Mesenchymal stem cell (in vitro differentiated cells and primary cell): Measurements from ENCODE around the gene TMSB4X.

Experiments
- DNase-seq: peaks from one replicate; pipeline ENCODE4 v3.0.0-alpha.2; 2013
- H2AFZ ChIP-seq: one replicate; pipeline ENCODE4 v1.6.1; 2013; ENCODE audit warnings: low read depth, mild to moderate bottlenecking, control low read depth, inconsistent platforms, low read length, moderate library complexity
- H2AK5ac ChIP-seq: 2 replicates; pipeline ENCODE4 v1.6.1; 2013; ENCODE audit warnings: low read length, moderate library complexity, mild to moderate bottlenecking, inconsistent platforms; ENCODE audit not compliant: severe bottlenecking
- H2BK120ac ChIP-seq: one replicate; pipeline ENCODE4 v1.6.1; 2013; ENCODE audit warnings: low read depth, mild to moderate bottlenecking, inconsistent platforms, low read length, moderate library complexity
- H2BK12ac ChIP-seq, 2 experiments: one replicate each; pipeline ENCODE4 v1.6.1; 2013; ENCODE audit warnings: inconsistent platforms in 2 of 2, low read length in 2 of 2, mild to moderate bottlenecking in 2 of 2, moderate library complexity in 2 of 2, control low read depth in 1 of 2
- H2BK15ac ChIP-seq: one replicate; pipeline ENCODE4 v1.6.1; 2013; ENCODE audit warnings: mild to moderate bottlenecking, low read depth, inconsistent platforms; ENCODE audit not compliant: poor library complexity, severe bottlenecking
- H2BK5ac ChIP-seq: 2 replicates; pipeline ENCODE4 v1.6.1; 2013; ENCODE audit warnings: low read depth, mild to moderate bottlenecking, low read length, control low read depth, inconsistent platforms; ENCODE audit not compliant: poor library complexity, severe bottlenecking
- H3K14ac ChIP-seq, 2 experiments: one replicate each; pipeline ENCODE4 v1.6.1; 2013; ENCODE audit warnings: inconsistent platforms in 2 of 2, low read length in 2 of 2, control low read depth in 1 of 2, mild to moderate bottlenecking in 1 of 2, moderate library complexity in 1 of 2
- H3K18ac ChIP-seq, 2 experiments: one replicate each; pipeline ENCODE4 v1.6.1; 2013; ENCODE audit warnings: inconsistent platforms in 2 of 2, low read length in 2 of 2, control low read depth in 1 of 2, low read depth in 1 of 2, mild to moderate bottlenecking in 1 of 2
- H3K23ac ChIP-seq, 2 experiments: one replicate each; pipeline ENCODE4 v1.6.1; 2013; ENCODE audit warnings: inconsistent platforms in 2 of 2, low read length in 2 of 2, mild to moderate bottlenecking in 2 of 2, moderate library complexity in 2 of 2, control low read depth in 1 of 2
- H3K27ac ChIP-seq: 2 replicates; pipeline ENCODE4 v1.5.1; 2013; ENCODE audit warnings: mild to moderate bottlenecking, moderate library complexity, low read length, control low read depth, inconsistent platforms; ENCODE audit not compliant: poor library complexity, severe bottlenecking
- H3K27me3 ChIP-seq, 2 experiments: 2 replicates each; pipeline versions ENCODE4 v1.6.1 to v1.7.0; 2013; ENCODE audit warnings: low read length in 2 of 2, mild to moderate bottlenecking in 2 of 2, moderate library complexity in 2 of 2, control low read depth in 1 of 2, inconsistent platforms in 1 of 2; ENCODE audit not compliant: control insufficient read depth in 1 of 2, insufficient read depth in 1 of 2
- H3K36me3 ChIP-seq, 2 experiments: 2 replicates each; pipeline versions ENCODE4 v1.6.1 to v1.7.0; 2013; ENCODE audit warnings: low read length in 2 of 2, control low read depth in 1 of 2, inconsistent platforms in 1 of 2, low read depth in 1 of 2, mild to moderate bottlenecking in 1 of 2; ENCODE audit not compliant: insufficient read depth in 2 of 2, control insufficient read depth in 1 of 2
- H3K4ac ChIP-seq, 2 experiments: one replicate each; pipeline ENCODE4 v1.6.1; 2013; ENCODE audit warnings: inconsistent platforms in 2 of 2, low read length in 2 of 2, mild to moderate bottlenecking in 2 of 2, moderate library complexity in 2 of 2, control low read depth in 1 of 2, low read depth in 1 of 2
- H3K4me1 ChIP-seq: 2 replicates; pipeline ENCODE4 v1.6.1; 2013; ENCODE audit warnings: low read depth, low read length, control low read depth; ENCODE audit not compliant: control insufficient read depth, insufficient read depth
- H3K4me2 ChIP-seq: 2 replicates; pipeline ENCODE4 v1.6.1; 2013; ENCODE audit warnings: low read length, mild to moderate bottlenecking, inconsistent platforms; ENCODE audit not compliant: poor library complexity, severe bottlenecking
- H3K4me3 ChIP-seq, 2 experiments: 2 replicates each; pipeline versions ENCODE4 v1.5.1 to v1.7.0; 2013; ENCODE audit warnings: low read length in 2 of 2, mild to moderate bottlenecking in 2 of 2, control low read depth in 1 of 2, low read depth in 1 of 2; ENCODE audit not compliant: insufficient read depth in 1 of 2
- H3K79me1 ChIP-seq: replicated peaks from 2 replicates; pipeline ENCODE4 v1.6.1; 2013; ENCODE audit warnings: mild to moderate bottlenecking, control low read depth, low read length, inconsistent platforms; ENCODE audit not compliant: poor library complexity, severe bottlenecking
- H3K9ac ChIP-seq: 2 replicates; pipeline ENCODE4 v1.7.0; 2013; ENCODE audit warnings: mild to moderate bottlenecking, low read length, moderate library complexity
- H3K9me3 ChIP-seq: 2 replicates; pipeline ENCODE4 v1.7.0; 2013; ENCODE audit warnings: mild to moderate bottlenecking, low read length; ENCODE audit not compliant: control insufficient read depth
- H4K8ac ChIP-seq: one replicate; pipeline ENCODE4 v1.6.1; 2013; ENCODE audit warnings: inconsistent platforms, mild to moderate bottlenecking, low read length, moderate library complexity
- H4K91ac ChIP-seq: one replicate; pipeline ENCODE4 v1.6.1; 2013; ENCODE audit warnings: mild to moderate bottlenecking, low read length, inconsistent platforms
- WGBS: methylation state at CpG from one replicate; pipeline ENCODE4 v1.1.7; 2013; ENCODE audit warnings: mixed read lengths; 5-methylcytosine and 5-hydroxymethylcytosine counted together

TMSB4X gene

GRCh38 chrX:13001097-13001496, 26.2 kb downstream of the TMSB4X start:
- Histone ChIP-seq H3K79me1 (no peaks in the 10 kb centered on the region), H3K9ac (no peak overlapping the region), H2BK12ac (peak overlapping the region in 1 of 2 experiments; percentile 52), H3K4me3 (no peak overlapping the region), H4K91ac (no peak overlapping the region), H2BK120ac (no peak overlapping the region), H3K4ac (no peak overlapping the region), H4K8ac (no peak overlapping the region), H2BK5ac (no peak overlapping the region), H2AFZ (no peak overlapping the region), H2AK5ac (no peak overlapping the region), H3K14ac (no peak overlapping the region), H3K36me3 (no peaks in the 10 kb centered on the region), H3K27me3 (peaks cover 0 to 18% of the 10 kb centered on the region in 2 experiments), H3K9me3 (no peaks in the 10 kb centered on the region), H3K27ac (no peak overlapping the region), H3K4me1 (no peaks in the 10 kb centered on the region), H3K4me2 (no peak overlapping the region), H3K18ac (peak overlapping the region in 1 of 2 experiments; percentile 12), H2BK15ac (no peak overlapping the region), H3K23ac (no peak overlapping the region)
- WGBS, result 96% methylated on average over 4 of the region's 5 CpGs
- no peak for DNase-seq

- no peak overlapping the region for H2BK12ac ChIP-seq
Measured at GRCh38 chrX:13001961-13002671, 27.2 kb downstream of the TMSB4X start.

GRCh38 chrX:13005661-13006473, 31.0 kb downstream of the TMSB4X start:
- Histone ChIP-seq H3K27me3 (no peaks in the 10 kb centered on the region), H3K4me3 (peak overlapping the region in 1 of 2 experiments; percentile 36), H3K36me3 (no peaks in the 10 kb centered on the region), H2BK12ac (no peak overlapping the region), H4K8ac (no peak overlapping the region), H2BK120ac (no peak overlapping the region), H2BK5ac (no peak overlapping the region), H3K4ac (no peak overlapping the region), H2BK15ac (no peak overlapping the region), H3K4me1 (no peaks in the 10 kb centered on the region), H3K23ac (no peak overlapping the region), H3K4me2 (no peak overlapping the region), H3K27ac (no peak overlapping the region), H3K9ac (peak overlapping the region; percentile 77), H3K79me1 (no peaks in the 10 kb centered on the region), H2AK5ac (no peak overlapping the region), H4K91ac (no peak overlapping the region), H2AFZ (no peak overlapping the region), H3K14ac (no peak overlapping the region), H3K9me3 (no peaks in the 10 kb centered on the region), H3K18ac (no peak overlapping the region)
- 93% methylated on average over 6 of the region's 9 CpGs for WGBS
- DNase-seq, result no peak

More at GRCh38 chrX:13001961-13002671, 27.2 kb downstream of the TMSB4X start:
- Histone ChIP-seq H4K91ac (no peak overlapping the region), H3K9ac (no peak overlapping the region), H3K4me3 (no peak overlapping the region), H3K23ac (no peak overlapping the region), H3K27ac (peak overlapping the region; percentile 65), H4K8ac (no peak overlapping the region), H2BK5ac (no peak overlapping the region), H2AK5ac (no peak overlapping the region), H3K4me2 (no peak overlapping the region), H3K36me3 (no peaks in the 10 kb centered on the region), H3K79me1 (no peaks in the 10 kb centered on the region), H3K27me3 (peaks cover 0 to 13% of the 10 kb centered on the region in 2 experiments), H2AFZ (no peak overlapping the region), H3K4ac (no peak overlapping the region), H3K9me3 (no peaks in the 10 kb centered on the region), H2BK15ac (no peak overlapping the region), H3K14ac (no peak overlapping the region), H3K4me1 (no peaks in the 10 kb centered on the region), H3K18ac (no peak overlapping the region), H2BK120ac (no peak overlapping the region)
- no peak for DNase-seq
- no CpG with 5 or more reads among the region's 4 CpGs for WGBS

GRCh38 chrX:13007519-13008188, 32.7 kb downstream of the TMSB4X start:
- H3K27ac ChIP-seq, result no peak overlapping the region
- WGBS, result 93% methylated on average over 2 of the region's 2 CpGs
- H2AFZ ChIP-seq, result no peak overlapping the region
- no peaks in the 10 kb centered on the region for H3K79me1 ChIP-seq
- H2AK5ac ChIP-seq, result no peak overlapping the region
- H3K4me1 ChIP-seq, result no peaks in the 10 kb centered on the region
- no peak overlapping the region for H3K4me2 ChIP-seq
- H2BK5ac ChIP-seq, result no peak overlapping the region
- no peak overlapping the region for H3K23ac ChIP-seq
- no peak overlapping the region for H3K4me3 ChIP-seq
- no peaks in the 10 kb centered on the region for H3K27me3 ChIP-seq
- no peaks in the 10 kb centered on the region for H3K36me3 ChIP-seq
- H2BK120ac ChIP-seq, result no peak overlapping the region
- H3K9ac ChIP-seq, result no peak overlapping the region
- H3K9me3 ChIP-seq, result no peaks in the 10 kb centered on the region
- no peak for DNase-seq
- H3K4ac ChIP-seq, result no peak overlapping the region
- H2BK12ac ChIP-seq, result peak overlapping the region in 1 of 2 experiments; percentile 29
- H4K8ac ChIP-seq, result no peak overlapping the region
- no peak overlapping the region for H2BK15ac ChIP-seq
- no peak overlapping the region for H3K14ac ChIP-seq
- peak overlapping the region; percentile 17 to 21 for H3K18ac ChIP-seq
- H4K91ac ChIP-seq, result no peak overlapping the region
